SH-SY5Y (cell line): Measurements from ENCODE around the gene NFILZ.
A peak's percentile ranks its signal among the peaks of the same experiment; 100 is the strongest.

Source experiments
- GATA2 ChIP-seq: IDR thresholded peaks from 2 replicates; pipeline ENCODE4 v1.6.1; 2011; ENCODE audit warnings: mild to moderate bottlenecking, low read depth, low read length
- GATA3 ChIP-seq: IDR thresholded peaks from 2 replicates; pipeline ENCODE4 v1.6.1; 2011; ENCODE audit warnings: low read depth, mild to moderate bottlenecking, low read length, moderate library complexity

DNA sequence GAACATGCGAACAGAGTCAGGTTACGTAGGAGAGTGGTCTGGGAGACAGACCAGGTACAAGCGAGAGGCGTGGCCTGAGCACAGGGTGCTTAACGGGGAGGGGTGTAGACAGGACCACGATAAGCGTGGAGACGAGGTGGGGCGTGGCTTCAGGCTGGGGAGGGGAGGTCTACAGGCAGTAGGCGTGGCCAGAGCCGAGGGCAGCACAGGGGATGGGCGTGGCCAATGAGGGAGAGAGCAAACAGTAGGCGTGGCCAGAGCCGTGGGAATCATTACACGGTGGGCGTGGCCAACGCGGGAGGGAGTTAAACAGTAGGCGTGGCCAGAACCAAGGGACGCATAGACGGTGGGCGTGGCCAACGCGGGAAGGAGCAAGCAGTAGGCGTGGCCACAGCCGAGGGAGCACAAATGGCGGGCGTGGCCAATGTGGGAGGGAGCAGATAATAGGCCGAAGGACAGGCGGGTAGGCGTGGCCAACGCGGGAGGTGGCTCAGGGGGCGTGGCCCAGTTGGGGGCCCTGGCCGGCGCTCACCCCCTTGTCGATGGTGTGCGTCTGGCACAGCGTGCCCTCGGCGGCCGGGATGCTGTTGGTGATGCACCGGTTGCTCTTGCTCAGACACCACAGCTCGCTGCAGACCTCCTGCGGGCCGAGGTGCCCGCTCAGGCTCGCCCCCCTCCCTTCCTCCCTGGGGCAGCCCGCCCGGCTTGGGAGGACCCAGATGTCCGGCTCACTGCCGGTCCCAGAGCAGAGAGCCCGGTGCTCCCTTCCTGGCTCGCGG is 38.0 kb upstream of the NFILZ start:
- TF ChIP-seq GATA2 (0 out of 2 replicates have a peak, but pooled peaks have one; percentile 19), GATA3 (no peak)
